ENCODE results near the gene PPDPF.

GRCh38 chr20:63554361-63555278, 34.1 kb downstream of the PPDPF start:
- TF ChIP-seq EZH2 (IDR thresholded peaks at IDR 0.05), result no peak
- no peak for TF ChIP-seq CTCF (IDR thresholded peaks at IDR 0.05)
- no peak for TF ChIP-seq EZH2phosphoT487 (IDR thresholded peaks at IDR 0.05)
